Brain microvascular endothelial cell (primary cell): ENCODE results near the gene B9D1.

ENCODE experiments used
- DNase-seq: peaks from one replicate; pipeline ENCODE4 v3.0.0-alpha.2; 2020
- H3K27ac ChIP-seq: fragments of 250-450 bp; sonication (Bioruptor Pico); 2 replicates; pipeline ENCODE4 v1.5.1; 2020; ENCODE audit warnings: mild to moderate bottlenecking, moderate library complexity
- H3K27me3 ChIP-seq: fragments of 250-450 bp; sonication (Bioruptor Pico); replicated peaks from 2 replicates; pipeline ENCODE4 v1.5.1; 2020; ENCODE audit warnings: mild to moderate bottlenecking
- H3K36me3 ChIP-seq: fragments of 250-450 bp; sonication (Bioruptor Pico); replicated peaks from 2 replicates; pipeline ENCODE4 v1.5.1; 2020; ENCODE audit warnings: mild to moderate bottlenecking
- H3K4me3 ChIP-seq: 2 replicates; pipeline ENCODE4 v1.5.1; 2011; ENCODE audit warnings: low read depth, mild to moderate bottlenecking, control low read depth, low read length, moderate library complexity
- in situ Hi-C: cut with HindIII; loops from 2 replicates; pipeline ENCODE4 v1.10.0; 2017; ENCODE audit warnings: low sequenced_read_pairs, low pct_ligation_motif_present
- TF ChIP-seq, protein P1 (sequence below): IDR thresholded peaks from 2 replicates; pipeline ENCODE4 v1.5.1; 2011; ENCODE audit warnings: low read depth, mild to moderate bottlenecking, moderate library complexity, low read length, control low read depth, inconsistent platforms; ENCODE audit errors: missing control alignments

B9D1 gene

DNA sequence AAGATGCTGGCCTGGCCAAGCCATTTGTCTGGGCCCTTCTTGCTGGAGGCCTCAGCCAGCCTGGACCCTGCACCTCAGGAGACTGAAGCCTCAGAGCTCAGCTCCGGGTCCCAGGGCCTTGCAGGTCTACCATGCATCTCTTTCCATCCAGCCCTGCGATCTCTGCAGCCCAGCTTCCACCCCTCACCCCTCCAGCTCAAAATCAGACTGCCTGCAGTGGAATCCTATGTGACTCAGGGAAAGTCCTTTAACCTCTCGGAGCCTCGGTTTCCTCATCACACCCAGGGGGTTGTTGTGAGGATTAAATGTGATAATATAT lies 2.9 kb upstream of the B9D1 start:
- DNase-seq, result no peak
- H3K27ac ChIP-seq, result no peak overlapping the region
- no peaks in the 10 kb centered on the region for H3K36me3 ChIP-seq
- H3K4me3 ChIP-seq, result no peak overlapping the region
- in situ Hi-C loops, result loop anchor here (10.0 kb wide), 1 partner anchor 399 kb away; no protein-coding TSS in a partner anchor
- TF ChIP-seq, protein P1, sequence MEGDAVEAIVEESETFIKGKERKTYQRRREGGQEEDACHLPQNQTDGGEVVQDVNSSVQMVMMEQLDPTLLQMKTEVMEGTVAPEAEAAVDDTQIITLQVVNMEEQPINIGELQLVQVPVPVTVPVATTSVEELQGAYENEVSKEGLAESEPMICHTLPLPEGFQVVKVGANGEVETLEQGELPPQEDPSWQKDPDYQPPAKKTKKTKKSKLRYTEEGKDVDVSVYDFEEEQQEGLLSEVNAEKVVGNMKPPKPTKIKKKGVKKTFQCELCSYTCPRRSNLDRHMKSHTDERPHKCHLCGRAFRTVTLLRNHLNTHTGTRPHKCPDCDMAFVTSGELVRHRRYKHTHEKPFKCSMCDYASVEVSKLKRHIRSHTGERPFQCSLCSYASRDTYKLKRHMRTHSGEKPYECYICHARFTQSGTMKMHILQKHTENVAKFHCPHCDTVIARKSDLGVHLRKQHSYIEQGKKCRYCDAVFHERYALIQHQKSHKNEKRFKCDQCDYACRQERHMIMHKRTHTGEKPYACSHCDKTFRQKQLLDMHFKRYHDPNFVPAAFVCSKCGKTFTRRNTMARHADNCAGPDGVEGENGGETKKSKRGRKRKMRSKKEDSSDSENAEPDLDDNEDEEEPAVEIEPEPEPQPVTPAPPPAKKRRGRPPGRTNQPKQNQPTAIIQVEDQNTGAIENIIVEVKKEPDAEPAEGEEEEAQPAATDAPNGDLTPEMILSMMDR, result no peak
- H3K27me3 ChIP-seq, result no peaks in the 10 kb centered on the region

DNA sequence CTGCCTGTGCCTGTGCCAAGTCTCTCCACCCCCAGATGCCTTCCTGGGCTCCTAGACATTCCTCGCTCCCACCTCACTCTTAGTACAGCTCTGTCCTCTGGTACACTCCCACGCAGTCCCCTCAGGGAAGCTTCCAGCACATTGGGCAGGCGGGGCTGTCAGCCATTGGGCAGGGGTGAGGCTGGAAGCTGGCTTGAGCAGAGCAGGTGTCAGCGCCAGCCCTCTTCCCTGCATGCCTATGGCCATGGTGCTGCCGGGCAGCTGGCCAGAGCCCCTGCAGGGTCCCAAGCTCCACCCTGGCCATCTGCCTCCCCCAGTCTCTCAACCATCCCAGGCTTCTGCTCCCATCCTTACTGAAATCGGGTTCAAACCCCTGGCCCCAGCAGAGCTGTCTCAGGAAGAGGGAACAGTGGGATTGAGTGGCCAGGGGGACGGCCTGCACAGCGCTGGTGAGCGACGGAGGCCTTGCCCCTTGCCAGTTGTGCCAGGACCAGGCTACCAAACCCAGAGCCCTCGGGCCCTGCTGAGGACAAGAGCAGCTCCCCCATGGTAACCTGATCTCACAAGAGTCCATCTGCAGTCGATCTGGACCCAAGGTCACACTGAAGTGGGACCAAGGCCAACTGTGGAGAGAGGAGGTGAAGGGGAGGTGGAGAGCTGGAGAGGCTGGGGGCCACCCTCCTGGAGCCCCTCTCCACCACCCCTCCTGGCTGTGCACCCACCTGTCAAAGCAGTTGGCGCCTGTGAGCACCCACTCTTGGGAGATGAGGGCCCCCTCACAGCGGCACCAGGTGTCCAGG lies 2.4 kb upstream of the B9D1 start:
- H3K4me3 ChIP-seq, result no peak overlapping the region
- no peaks in the 10 kb centered on the region for H3K27me3 ChIP-seq
- H3K27ac ChIP-seq, result no peak overlapping the region
- DNase-seq, result no peak
- TF ChIP-seq, protein P1, result no peak
- in situ Hi-C loops, result loop anchor here (10.0 kb wide), 1 partner anchor 400 kb away; no protein-coding TSS in a partner anchor
- H3K36me3 ChIP-seq, result no peaks in the 10 kb centered on the region

DNA sequence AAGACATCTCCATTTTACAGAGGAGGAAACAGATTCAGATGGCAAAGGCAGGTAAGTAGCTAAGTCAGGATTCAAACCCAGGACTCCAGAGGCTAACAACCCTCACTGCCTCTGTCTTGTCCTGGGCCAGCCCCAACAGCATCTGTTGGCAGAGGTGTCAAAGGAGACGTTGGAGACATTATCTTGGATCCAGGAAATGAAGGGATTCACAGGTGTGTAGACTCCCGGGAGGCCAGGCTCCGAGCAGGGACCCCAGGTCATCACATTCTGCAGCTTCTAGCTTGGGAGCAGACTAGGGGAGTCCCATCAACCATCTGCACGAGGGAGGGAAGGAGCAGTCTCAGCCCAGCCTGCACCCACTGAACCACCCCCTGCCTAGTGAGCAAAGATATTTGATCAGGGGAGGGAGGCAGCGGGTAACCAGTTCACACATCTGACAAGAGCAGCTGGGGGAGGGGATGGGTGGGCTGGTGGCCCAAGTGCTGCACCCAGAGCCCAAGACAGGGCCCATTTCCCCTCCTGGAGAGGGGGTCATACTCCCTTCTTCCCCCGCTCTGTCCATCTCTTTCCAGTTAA lies 1.0 kb upstream of the B9D1 start:
- Histone ChIP-seq H3K27ac (no peak overlapping the region), H3K27me3 (no peaks in the 10 kb centered on the region), H3K36me3 (no peaks in the 10 kb centered on the region), H3K4me3 (no peak overlapping the region)
- DNase-seq, result no peak
- TF ChIP-seq, protein P1, result no peak
- in situ Hi-C loops, result loop anchor here (10.0 kb wide), 1 partner anchor 401 kb away; no protein-coding TSS in a partner anchor

DNA sequence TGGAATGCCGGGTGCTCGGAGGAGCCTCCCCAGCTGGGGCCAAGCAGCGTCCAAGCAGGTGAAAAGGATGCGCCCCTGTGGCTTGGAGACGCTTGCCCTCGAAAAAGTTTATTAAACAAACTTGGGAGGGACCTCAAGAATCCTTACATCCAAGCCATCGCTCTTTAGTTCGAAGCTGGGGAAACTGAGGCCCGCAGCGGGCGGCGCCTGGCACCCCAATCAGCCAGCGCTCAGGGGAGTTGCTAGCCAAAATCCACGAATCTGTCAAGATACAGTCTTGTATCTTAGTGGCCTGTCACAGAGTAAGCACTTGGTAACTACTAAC lies 553 bp upstream of the B9D1 start:
- TF ChIP-seq, protein P1, result no peak
- H3K27me3 ChIP-seq, result no peaks in the 10 kb centered on the region
- H3K4me3 ChIP-seq, result peak overlapping the region; percentile 73
- in situ Hi-C loops, result loop anchor here (10.0 kb wide), 1 partner anchor 402 kb away; no protein-coding TSS in a partner anchor
- DNase-seq, result no peak
- H3K36me3 ChIP-seq, result no peaks in the 10 kb centered on the region
- H3K27ac ChIP-seq, result no peak overlapping the region

DNA sequence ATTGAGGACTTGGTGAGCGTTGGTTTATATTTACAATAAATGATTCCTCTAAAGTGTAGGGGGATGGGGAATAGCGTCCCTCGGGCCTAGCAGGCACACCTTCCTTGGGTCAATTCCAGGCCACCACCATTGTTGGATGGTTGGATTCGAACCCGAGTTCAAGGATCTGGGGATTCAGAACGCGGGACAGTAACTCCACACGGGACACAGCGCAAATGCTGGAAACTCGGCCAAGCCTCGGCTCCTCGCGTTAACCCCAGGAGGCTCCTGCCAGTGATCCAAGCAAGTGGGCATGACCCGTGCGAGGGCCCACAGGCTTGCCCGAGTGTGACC lies 613 bp downstream of the B9D1 start:
- TF ChIP-seq, protein P1, result no peak
- peak overlapping the region; percentile 73 for H3K4me3 ChIP-seq
- H3K36me3 ChIP-seq, result peaks cover 3% of the 10 kb centered on the region
- in situ Hi-C loops, result loop anchor here (10.0 kb wide), 1 partner anchor 403 kb away; no protein-coding TSS in a partner anchor
- no peak for DNase-seq
- no peaks in the 10 kb centered on the region for H3K27me3 ChIP-seq
- peak overlapping the region; percentile 85 for H3K27ac ChIP-seq
